Sigmoid colon (tissue), 4 donors: ENCODE measurements around the gene UBR1.

Source experiments
- CTCF ChIP-seq, 4 experiments: fragments of 450-650 bp in 3 of 4; fragments of 200-600 bp in 1 of 4; IDR thresholded peaks; one replicate each; pipeline ENCODE4 v1.5.1; 2016 to 2019; ENCODE audit warnings: antibody characterized with exemption in 4 of 4, mild to moderate bottlenecking in 3 of 4, moderate library complexity in 2 of 4
- POLR2A ChIP-seq, 2 donors: fragments of 450-650 bp; IDR thresholded peaks; one replicate each; pipeline ENCODE4 v1.6.1; 2016; ENCODE audit warnings: antibody characterized with exemption in 2 of 2, mild to moderate bottlenecking in 2 of 2, moderate library complexity in 2 of 2
- POLR2AphosphoS5 ChIP-seq, 4 donors: sonication (generic); formaldehyde crosslinking; IDR thresholded peaks; one replicate each; pipeline ENCODE4 v1.6.1; 2017; ENCODE audit warnings: antibody characterized with exemption in 4 of 4

GRCh38 chr15:43151688-43152087 is 45.9 kb upstream of the UBR1 start:
- TF ChIP-seq POLR2AphosphoS5 (IDR thresholded peaks at IDR 0.05) (no peak), CTCF (IDR thresholded peaks at IDR 0.05) (no peak), POLR2A (IDR thresholded peaks at IDR 0.05) (no peak)
